Measurements from ENCODE around the gene PCGF1. TPM values are rescaled to one million over a fixed set of nuclear protein-coding genes. Genes with fewer than 3 reads are reported as not detected.

The PCGF1 gene
- total RNA-seq, 4 donors from 2014 or later: 9.6 to 32.0 (median 19.1) TPM

- peaks cover 0 to 43% (median 23%) of the 10 kb centered on the region in 4 donors for H3K4me1 ChIP-seq
- H3K27me3 ChIP-seq: peaks cover 0 to 56% of the 10 kb centered on the region in 2 donors
- TF ChIP-seq POLR2A (IDR thresholded peaks at IDR 0.05) (no peak), EP300 (IDR thresholded peaks at IDR 0.05) (no peak), CTCF (IDR thresholded peaks at IDR 0.05) (no peak)
- no peaks in the 10 kb centered on the region for H3K9me3 ChIP-seq
- no peak overlapping the region for H3K27ac ChIP-seq
- peak overlapping the region; percentile 5 to 43 (median 26) for H3K4me3 ChIP-seq
- no peak for DNase-seq (ENCODE audit: low spot score in 2 of 2)
- H3K36me3 ChIP-seq: peaks cover 0 to 18% (median 4%) of the 10 kb centered on the region in 3 donors
- WGBS, 2 donors: 2 to 4% methylated on average over 28 to 61 of the region's 61 CpGs
Observed at GRCh38 chr2:74497777-74498499, 9.6 kb downstream of the PCGF1 start.

GRCh38 chr2:74496997-74497776, 10.3 kb downstream of the PCGF1 start:
- no peak for TF ChIP-seq CTCF (IDR thresholded peaks at IDR 0.05)
- no peak for TF ChIP-seq EP300 (IDR thresholded peaks at IDR 0.05)
- no peak for TF ChIP-seq POLR2A (IDR thresholded peaks at IDR 0.05)
- Histone ChIP-seq H3K4me1 (peaks cover 0 to 35% (median 23%) of the 10 kb centered on the region in 4 donors), H3K9me3 (no peaks in the 10 kb centered on the region), H3K27ac (no peak overlapping the region), H3K4me3 (peak overlapping the region in 2 of 4 donors; percentile 18 to 43), H3K36me3 (peaks cover 0 to 25% (median 12%) of the 10 kb centered on the region in 3 donors), H3K27me3 (peaks cover 0 to 53% of the 10 kb centered on the region in 2 donors)
- 44 to 47% methylated on average over 19 of the region's 19 CpGs for WGBS, 2 donors
- no peak for DNase-seq (ENCODE audit: low spot score in 2 of 2)

- H3K4me1 ChIP-seq: peaks cover 0 to 27% (median 23%) of the 10 kb centered on the region in 4 donors
- DNase-seq (ENCODE audit: low spot score in 2 of 2): no peak
Observed at GRCh38 chr2:74495440-74495839, 12.1 kb downstream of the PCGF1 start.

GRCh38 chr2:74493546-74493945, 13.9 kb downstream of the PCGF1 start:
- peaks cover 0 to 18% of the 10 kb centered on the region in 2 donors for H3K27me3 ChIP-seq
- TF ChIP-seq EP300 (IDR thresholded peaks at IDR 0.05) (no peak), POLR2A (IDR thresholded peaks at IDR 0.05) (no peak), CTCF (IDR thresholded peaks at IDR 0.05) (no peak)
- WGBS, 2 donors: 84 to 98% methylated on average over 3 of the region's 3 CpGs
- peaks cover 0 to 62% (median 21%) of the 10 kb centered on the region in 3 donors for H3K36me3 ChIP-seq
- H3K9me3 ChIP-seq: no peaks in the 10 kb centered on the region
- H3K27ac ChIP-seq: no peak overlapping the region
- no peak for DNase-seq (ENCODE audit: low spot score in 2 of 2)
- no peak overlapping the region for H3K4me3 ChIP-seq
- peaks cover 0 to 13% (median 10%) of the 10 kb centered on the region in 4 donors for H3K4me1 ChIP-seq

More at GRCh38 chr2:74495440-74495839, 12.1 kb downstream of the PCGF1 start:
- Histone ChIP-seq H3K27me3 (peaks cover 0 to 37% of the 10 kb centered on the region in 2 donors), H3K9me3 (no peaks in the 10 kb centered on the region), H3K36me3 (peaks cover 0 to 43% (median 21%) of the 10 kb centered on the region in 3 donors), H3K27ac (no peak overlapping the region), H3K4me3 (no peak overlapping the region)
- TF ChIP-seq EP300 (IDR thresholded peaks at IDR 0.05) (no peak), CTCF (IDR thresholded peaks at IDR 0.05) (no peak), POLR2A (IDR thresholded peaks at IDR 0.05) (no peak)
- 80 to 85% methylated on average over 1 of the region's 1 CpG for WGBS, 2 donors
